Muscle of leg (tissue), 11 donors: ENCODE results near the gene CHRNB2. TPM values are rescaled to one million over a fixed set of nuclear protein-coding genes. Genes with fewer than 3 reads are reported as not detected.

Source experiments
- DNase-seq: peaks from one replicate; pipeline ENCODE4 v3.0.0; 2013
- H3K27ac ChIP-seq: one replicate; pipeline ENCODE4 v1.5.1; 2013; ENCODE audit warnings: mild to moderate bottlenecking, low read length, control low read depth
- H3K27me3 ChIP-seq: one replicate; pipeline ENCODE4 v1.6.1; 2013; ENCODE audit warnings: low read length; ENCODE audit not compliant: control insufficient read depth, insufficient read depth
- H3K36me3 ChIP-seq: one replicate; pipeline ENCODE4 v1.6.1; 2013; ENCODE audit warnings: low read length; ENCODE audit not compliant: control insufficient read depth, insufficient read depth
- H3K4me1 ChIP-seq: one replicate; pipeline ENCODE4 v1.6.1; 2013; ENCODE audit warnings: low read length; ENCODE audit not compliant: control insufficient read depth, insufficient read depth
- H3K4me3 ChIP-seq: one replicate; pipeline ENCODE4 v1.5.1; 2013; ENCODE audit warnings: low read length, control low read depth
- H3K9me3 ChIP-seq: replicated peaks from 2 replicates; pipeline ENCODE4 v1.6.1; 2013; ENCODE audit warnings: low read depth, low read length; ENCODE audit not compliant: control insufficient read depth
- WGBS: methylation state at CpG from one replicate; pipeline ENCODE4 v1.1.5; 2013; ENCODE audit warnings: missing lambda C conversion rate; ENCODE audit not compliant: insufficient coverage; 5-methylcytosine and 5-hydroxymethylcytosine counted together
- polyA plus RNA-seq, 8 donors: library from polyadenylated mRNA; unstranded; fragments of 120-200 nt; gene quantifications; one replicate each; pipeline versions ENCODE4 v1.2.1 to v1.2.3, GENCODE V29; 2013; ENCODE audit warnings: inconsistent platforms in 1 of 8, low replicate concordance in 1 of 8; ENCODE audit not compliant: insufficient read length in 8 of 8, insufficient read depth in 1 of 8
- total RNA-seq: library from RNA; stranded (reverse); fragments of 120-200 nt; gene quantifications from one replicate; pipeline ENCODE4 v1.2.4, GENCODE V29; 2013

Gene CHRNB2
- total and polyA plus RNA-seq, 9 donors, result 0.06 to 1.1 (median 0.21) TPM

DNA sequence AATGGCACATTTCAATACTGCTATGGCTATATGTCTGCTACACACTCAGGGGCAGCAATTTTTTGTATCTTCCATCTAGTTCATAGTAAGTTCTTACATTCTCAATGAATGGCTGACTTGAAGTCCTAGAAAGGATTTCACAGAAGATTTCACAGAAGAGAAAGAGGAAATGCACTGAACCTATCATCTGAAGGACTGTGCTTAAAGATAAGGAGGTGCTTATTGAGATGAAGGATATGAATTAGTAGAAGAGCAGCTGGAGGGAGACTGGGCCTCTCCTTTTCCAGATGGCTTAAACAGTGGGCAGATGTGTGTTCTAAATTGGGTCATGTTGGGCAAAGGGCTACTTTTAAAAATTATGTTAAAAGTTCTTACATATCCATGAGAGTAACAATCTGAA lies 25.8 kb downstream of the CHRNB2 start:
- H3K4me1 ChIP-seq, result no peaks in the 10 kb centered on the region
- no peak overlapping the region for H3K4me3 ChIP-seq
- no peak for DNase-seq
- no peaks in the 10 kb centered on the region for H3K27me3 ChIP-seq
- H3K36me3 ChIP-seq, result peaks cover 90% of the 10 kb centered on the region
- no peak overlapping the region for H3K27ac ChIP-seq
- no peaks in the 10 kb centered on the region for H3K9me3 ChIP-seq

DNA sequence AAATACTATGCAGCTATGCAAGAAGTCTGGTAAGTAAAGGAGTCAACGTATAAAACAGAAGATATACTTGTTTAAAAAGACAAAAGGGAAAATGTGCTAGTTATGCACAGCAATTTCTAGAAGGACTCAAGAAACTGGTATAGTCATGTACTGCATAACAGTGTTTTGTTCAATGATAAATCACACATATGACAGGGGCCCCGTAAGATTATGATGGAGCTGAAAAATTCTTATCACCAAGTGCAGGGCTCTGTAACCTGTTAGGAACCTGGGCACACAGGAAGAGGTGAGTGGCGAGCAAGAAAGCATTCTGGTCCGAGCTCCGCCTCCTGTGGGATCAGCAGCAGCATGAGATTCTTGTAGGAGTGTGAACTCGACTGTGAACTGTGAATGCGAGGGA lies 27.2 kb downstream of the CHRNB2 start:
- WGBS, result 71% methylated on average over 1 of the region's 7 CpGs
- Histone ChIP-seq H3K27ac (no peak overlapping the region), H3K36me3 (peaks cover 90% of the 10 kb centered on the region), H3K4me3 (no peak overlapping the region), H3K9me3 (no peaks in the 10 kb centered on the region), H3K27me3 (no peaks in the 10 kb centered on the region), H3K4me1 (no peaks in the 10 kb centered on the region)
- no peak for DNase-seq

DNA sequence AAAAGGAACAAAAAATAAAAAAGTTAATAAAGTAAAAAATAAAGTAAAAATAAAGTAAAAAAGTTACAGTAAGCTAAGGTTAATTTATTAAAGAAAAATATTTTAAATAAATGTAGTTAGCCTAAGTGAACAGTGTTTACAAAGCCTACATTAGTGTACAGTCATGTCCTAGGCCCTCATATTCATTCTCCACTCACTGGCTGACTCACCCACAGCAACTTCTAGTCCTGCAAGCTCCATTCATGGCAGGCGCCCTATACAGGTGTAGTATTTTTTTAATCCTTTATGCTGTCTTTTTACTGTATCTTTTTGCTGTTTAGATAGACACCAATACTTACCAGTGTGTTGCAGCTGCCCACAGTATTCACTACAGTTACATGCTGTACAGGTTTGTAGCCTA lies 28.0 kb downstream of the CHRNB2 start:
- no CpG with 5 or more reads among the region's 1 CpG for WGBS

DNA sequence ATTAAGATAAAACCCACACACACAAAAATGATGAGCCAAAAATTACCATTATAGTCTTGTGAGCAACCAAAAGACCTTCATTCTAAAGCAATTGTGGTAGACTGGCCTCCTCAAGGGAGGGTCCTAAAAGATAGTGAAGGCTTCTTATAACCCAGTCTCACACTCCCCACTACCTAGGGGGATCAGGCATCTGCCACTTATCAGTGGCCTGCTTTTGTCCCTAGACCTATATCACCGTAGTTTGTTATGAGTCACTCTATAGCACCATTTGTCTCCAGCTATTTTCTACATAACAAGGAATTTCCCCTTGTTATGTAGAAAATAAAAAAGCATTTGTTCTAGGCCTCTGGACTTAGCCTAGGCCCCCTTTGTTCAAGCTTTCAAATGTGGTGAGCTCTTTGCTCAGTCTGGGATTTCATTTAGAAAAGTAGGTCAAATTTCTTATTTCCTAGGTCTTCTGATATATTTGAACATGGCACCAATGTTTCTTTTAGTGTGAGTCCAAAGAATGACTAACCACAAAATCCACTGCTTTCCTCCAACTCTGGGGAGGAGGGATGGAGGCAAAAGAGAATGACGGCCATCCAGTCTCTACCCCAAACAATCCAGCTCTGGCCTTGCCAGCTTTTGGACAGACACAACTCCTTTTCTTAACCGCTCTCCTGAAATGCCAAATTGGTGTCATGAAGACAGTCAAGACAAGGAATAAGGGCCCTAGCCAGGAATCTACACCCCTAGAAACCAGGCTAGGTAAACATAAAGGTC lies 31.5 kb downstream of the CHRNB2 start:
- no peaks in the 10 kb centered on the region for H3K27me3 ChIP-seq
- peaks cover 3% of the 10 kb centered on the region for H3K4me1 ChIP-seq
- no peak overlapping the region for H3K4me3 ChIP-seq
- no peak overlapping the region for H3K27ac ChIP-seq
- H3K36me3 ChIP-seq, result peaks cover 89% of the 10 kb centered on the region
- no CpG with 5 or more reads among the region's 3 CpGs for whole genome bisulfite sequencing
- no peaks in the 10 kb centered on the region for H3K9me3 ChIP-seq
- DNase-seq, result no peak

More for the DNA sequence above, 28.0 kb downstream of the CHRNB2 start:
- Histone ChIP-seq H3K27ac (no peak overlapping the region), H3K36me3 (peaks cover 87% of the 10 kb centered on the region), H3K9me3 (no peaks in the 10 kb centered on the region), H3K27me3 (no peaks in the 10 kb centered on the region), H3K4me1 (no peaks in the 10 kb centered on the region), H3K4me3 (no peak overlapping the region)
- no peak for DNase-seq

DNA sequence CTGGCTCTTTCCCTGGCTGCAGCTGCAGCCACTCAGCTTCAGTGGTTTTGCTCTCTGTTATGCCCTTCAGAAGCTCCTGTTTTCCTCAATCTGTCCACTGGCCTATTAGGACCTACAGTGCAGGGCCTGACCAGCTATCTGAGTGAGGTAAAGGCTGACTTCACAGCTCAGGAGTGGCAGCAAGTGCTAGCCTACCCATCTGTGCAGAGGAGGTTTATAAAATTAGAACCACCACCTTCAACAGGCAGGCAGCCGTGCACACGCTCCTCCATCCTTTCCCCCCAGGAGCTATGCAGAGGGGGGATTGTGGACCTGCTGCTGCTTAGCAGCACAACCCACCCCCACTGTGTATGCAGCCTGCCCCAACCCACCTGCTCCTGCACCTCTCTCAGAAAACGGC lies 32.1 kb downstream of the CHRNB2 start:
- no peak for DNase-seq
- no CpG with 5 or more reads among the region's 3 CpGs for WGBS
- H3K36me3 ChIP-seq, result peaks cover 88% of the 10 kb centered on the region
- H3K27me3 ChIP-seq, result no peaks in the 10 kb centered on the region
- no peaks in the 10 kb centered on the region for H3K9me3 ChIP-seq
- peaks cover 3% of the 10 kb centered on the region for H3K4me1 ChIP-seq
- H3K4me3 ChIP-seq, result no peak overlapping the region
- no peak overlapping the region for H3K27ac ChIP-seq

DNA sequence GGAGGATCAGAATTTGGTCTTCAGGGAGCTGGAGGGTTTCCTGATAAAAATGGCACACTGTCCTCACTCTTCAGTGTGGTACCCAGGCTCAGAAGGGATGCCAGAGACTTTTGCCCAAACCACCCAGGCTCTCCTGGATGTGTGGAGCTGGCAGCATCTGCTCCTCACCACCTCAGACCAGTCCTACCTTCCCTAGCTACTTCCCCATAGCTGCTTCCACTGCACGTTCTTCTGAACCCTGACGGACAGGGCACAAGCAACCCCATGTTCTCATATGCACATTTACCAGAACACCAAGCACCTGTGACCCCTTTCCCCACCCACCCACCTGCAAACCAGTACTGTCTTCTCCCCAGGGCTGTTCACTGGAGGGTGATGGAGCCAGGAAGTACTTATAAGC lies 35.7 kb downstream of the CHRNB2 start:
- 54% methylated on average over 2 of the region's 2 CpGs for WGBS
- DNase-seq, result no peak
- H3K27ac ChIP-seq, result no peak overlapping the region
- H3K36me3 ChIP-seq, result peaks cover 63% of the 10 kb centered on the region
- H3K27me3 ChIP-seq, result no peaks in the 10 kb centered on the region
- H3K4me1 ChIP-seq, result peaks cover 20% of the 10 kb centered on the region
- no peaks in the 10 kb centered on the region for H3K9me3 ChIP-seq
- no peak overlapping the region for H3K4me3 ChIP-seq

DNA sequence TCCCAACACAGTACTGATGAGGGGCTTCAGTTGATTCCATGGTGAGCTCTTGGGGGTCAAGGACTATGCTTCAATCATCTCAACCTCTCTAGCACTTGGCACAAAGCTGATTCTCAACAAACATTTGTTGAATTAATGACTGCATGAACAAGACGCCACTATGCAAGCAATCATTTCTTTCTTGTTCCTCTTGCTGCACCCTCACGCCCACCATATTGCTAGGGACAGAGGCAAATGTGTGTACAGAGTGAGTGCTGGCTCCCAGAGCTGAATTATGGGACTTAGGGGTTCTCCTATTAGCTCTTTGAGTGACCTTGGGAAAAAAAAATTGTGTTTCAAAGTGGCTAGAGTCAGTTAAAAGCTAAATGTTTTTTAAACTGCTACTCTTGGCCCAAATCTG lies 38.0 kb downstream of the CHRNB2 start:
- Histone ChIP-seq H3K27me3 (no peaks in the 10 kb centered on the region), H3K4me1 (peaks cover 24% of the 10 kb centered on the region), H3K9me3 (no peaks in the 10 kb centered on the region), H3K36me3 (peaks cover 44% of the 10 kb centered on the region), H3K27ac (no peak overlapping the region), H3K4me3 (no peak overlapping the region)
- no CpG with 5 or more reads among the region's 2 CpGs for WGBS
- no peak for DNase-seq

DNA sequence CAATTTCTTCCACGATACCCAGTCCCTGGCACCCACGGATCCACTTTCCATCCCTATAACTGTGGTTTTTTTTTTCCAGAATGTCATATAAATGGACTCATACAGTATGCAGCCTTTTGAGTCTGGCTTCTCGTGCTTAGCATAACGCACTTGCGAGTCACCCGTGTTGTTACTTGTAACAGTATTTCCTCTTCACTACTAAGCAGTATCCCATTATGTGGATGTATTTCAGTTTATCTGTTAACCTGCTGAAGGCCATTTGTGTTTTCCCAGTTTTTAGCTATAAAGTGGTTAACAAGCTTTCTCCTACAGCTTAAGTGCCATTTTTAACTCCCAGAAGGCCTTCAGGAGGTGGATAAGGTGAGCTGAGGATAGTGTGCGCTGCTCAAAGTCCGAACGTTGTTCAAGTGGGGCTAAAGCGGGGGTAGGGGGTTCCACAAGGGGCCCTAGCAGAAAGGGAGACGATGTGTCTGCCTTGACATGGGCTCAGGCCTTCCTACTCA lies 39.6 kb downstream of the CHRNB2 start:
- DNase-seq, result peak; percentile 39
- Histone ChIP-seq H3K36me3 (peaks cover 28% of the 10 kb centered on the region), H3K27ac (peak overlapping the region; percentile 97), H3K27me3 (no peaks in the 10 kb centered on the region), H3K4me3 (peak overlapping the region; percentile 69), H3K4me1 (peaks cover 24% of the 10 kb centered on the region), H3K9me3 (no peaks in the 10 kb centered on the region)
- WGBS, result 30% methylated on average over 3 of the region's 11 CpGs

DNA sequence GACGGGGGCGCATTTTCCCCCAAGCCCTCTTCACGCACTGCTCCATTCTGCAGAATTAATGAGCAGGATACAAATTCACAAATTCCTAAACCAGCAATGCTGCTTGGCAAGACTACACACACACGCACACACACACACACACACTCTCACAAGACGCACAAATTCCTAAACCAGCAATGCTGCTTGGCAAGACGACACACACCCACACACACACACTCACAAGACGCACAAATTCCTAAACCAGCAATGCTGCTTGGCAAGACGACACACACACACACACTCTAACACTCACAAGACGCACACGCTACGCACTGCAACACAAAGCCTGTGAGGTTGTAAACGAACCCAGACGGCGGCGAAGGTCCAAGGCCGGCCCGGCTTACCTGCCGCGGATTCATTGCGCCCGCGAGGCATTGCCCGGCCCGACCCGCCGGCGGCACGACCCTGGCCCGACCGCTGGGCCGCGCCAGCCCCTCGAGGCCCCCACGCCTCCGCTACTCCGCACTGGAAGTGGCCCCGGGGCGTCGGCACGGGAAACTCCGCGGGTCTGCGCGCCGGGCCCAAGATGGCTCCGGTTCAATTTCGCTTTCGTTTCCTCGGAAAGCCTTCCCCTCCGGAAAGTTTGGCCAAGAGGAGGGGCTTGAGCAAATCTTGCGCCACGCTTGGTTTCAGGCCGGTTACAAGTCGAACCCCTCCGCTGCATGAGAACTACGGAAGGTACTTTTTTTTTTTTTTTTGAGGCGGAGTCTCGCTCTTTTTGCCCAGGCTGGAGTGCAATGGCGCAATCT lies 40.2 kb downstream of the CHRNB2 start, which contains the start of gene ADAR:
ADAR (minus strand) TSS at position 578 of the 788 bp plus-strand sequence; CDS start at position 398, 180 bp downstream.
- Histone ChIP-seq H3K27me3 (no peaks in the 10 kb centered on the region), H3K9me3 (no peaks in the 10 kb centered on the region), H3K4me3 (peak within 1 kb of the TSS; percentile 69), H3K36me3 (peaks cover 23% of the 10 kb centered on the region), H3K4me1 (peaks cover 24% of the 10 kb centered on the region), H3K27ac (peak within 1 kb of the TSS; percentile 97)
- DNase-seq, result peak; percentile 99
- under 1% methylated on average over 56 of the region's 59 CpGs for whole genome bisulfite sequencing
